ENCODE results near the gene PITPNB.

PITPNB gene

GRCh38 chr22:27919222-27919941, at the start of gene PITPNB:
TSS of gene PITPNB (minus strand) at chr22:27919256. CDS start at chr22:27919191, 65 bp downstream.
- peak; percentile 95 for DNase-seq (ENCODE audit: low read depth, low spot score)

- DNase-seq (ENCODE audit: low read depth, low spot score) = no peak
These were observed 47.4 kb upstream of the PITPNB start for GRCh38 chr22:27966168-27967064.

DNA sequence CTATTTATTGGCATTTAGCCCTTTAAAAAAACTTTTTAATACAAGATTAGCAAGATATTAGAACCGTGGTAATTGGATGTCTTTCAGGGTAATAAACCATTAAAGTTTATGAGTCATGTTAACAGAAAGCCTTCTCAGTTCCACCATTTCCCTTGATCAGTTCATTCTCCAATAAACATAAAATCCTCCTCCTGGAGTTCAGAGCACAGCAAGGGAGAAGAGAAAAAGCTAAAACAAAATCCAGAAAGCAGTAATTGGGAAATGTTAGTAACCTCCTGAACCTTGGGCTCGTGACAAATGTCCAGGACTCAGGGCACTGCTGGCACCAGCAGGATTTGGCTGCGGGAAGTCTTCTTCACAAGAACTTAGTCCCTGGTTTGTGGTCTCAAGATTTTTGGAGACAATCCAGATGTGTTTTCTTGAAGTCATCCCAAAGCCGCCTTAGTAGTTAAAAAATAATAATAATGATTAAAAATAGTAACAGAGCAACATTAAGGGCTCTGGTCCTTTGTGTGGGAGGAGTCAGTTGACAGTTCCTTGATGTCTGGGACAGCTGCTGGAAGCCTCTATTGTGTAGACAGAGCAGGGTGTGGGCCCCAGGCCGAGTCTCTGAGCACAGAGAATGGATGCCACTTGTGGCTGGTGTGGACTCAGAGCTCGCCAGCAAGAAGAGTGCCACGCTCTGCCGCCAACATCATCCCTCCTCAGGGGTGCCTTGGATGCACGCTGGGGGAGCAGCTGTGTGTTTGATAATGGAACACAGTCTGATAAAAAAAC, 43.4 kb upstream of the PITPNB start:
- no peak for DNase-seq (ENCODE audit: low read depth, low spot score)

GRCh38 chr22:27961680-27962079, 42.6 kb upstream of the PITPNB start:
- DNase-seq (ENCODE audit: low read depth, low spot score) = no peak

DNA sequence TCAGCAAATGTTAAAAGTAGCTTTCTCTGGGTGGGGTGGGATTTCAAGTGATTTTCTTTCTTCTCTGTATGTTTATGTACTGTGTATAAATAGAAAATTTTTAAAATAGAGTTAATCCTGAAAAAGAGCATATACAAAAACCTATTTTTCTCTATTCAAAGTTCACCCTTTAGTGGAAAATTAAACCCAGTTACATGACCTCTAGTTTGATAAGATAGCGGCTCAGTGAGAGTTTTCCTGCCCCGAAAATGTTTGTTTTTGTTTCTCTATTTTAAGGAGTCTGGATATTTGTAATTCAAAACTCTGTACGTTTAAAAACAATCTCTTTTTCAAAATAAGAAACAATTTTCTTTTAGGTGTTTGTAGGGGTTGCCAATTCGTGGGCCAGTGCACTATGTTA, 42.1 kb upstream of the PITPNB start:
- DNase-seq (ENCODE audit: low read depth, low spot score) = no peak

- DNase-seq (ENCODE audit: low read depth, low spot score) = no peak
These were observed 40.5 kb upstream of the PITPNB start for GRCh38 chr22:27959335-27960090.

DNA sequence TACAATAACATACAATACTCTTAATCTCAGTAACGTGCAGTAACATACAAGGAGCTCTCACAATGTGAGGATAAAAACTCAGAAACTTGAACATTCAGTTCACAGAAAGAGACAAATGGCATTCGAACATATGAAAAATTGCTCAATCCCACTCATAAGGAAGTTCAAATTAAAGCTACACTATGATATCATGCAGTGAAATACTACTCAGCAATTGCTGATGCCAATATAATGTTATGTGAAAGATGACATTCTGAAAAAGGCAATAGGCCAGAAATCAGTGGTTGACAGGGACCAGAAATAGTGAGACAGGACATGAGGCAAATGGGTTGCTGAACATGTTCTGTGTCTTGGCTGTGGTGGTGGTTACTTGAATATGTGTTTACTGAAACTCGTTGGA, 33.7 kb upstream of the PITPNB start:
- no peak for DNase-seq (ENCODE audit: low read depth, low spot score)

DNA sequence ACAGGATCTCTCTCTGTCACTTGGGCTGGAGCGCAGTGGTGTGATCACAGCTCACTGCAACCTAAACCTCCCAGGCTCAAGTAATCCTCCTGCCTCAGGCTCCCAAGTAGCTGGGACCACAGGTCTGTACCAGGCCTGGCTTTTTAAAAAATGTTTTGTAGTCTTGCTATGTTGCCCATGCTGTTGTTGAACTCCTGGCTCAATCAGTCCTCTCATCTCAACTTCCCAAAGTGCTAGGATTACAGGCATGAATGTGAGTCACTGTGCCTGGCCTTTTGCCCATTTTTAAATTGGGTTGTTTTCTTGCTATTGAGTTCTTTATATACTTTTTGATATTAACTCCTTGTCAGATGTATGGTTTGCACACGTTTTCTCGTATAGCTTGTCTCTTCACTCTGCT, 33.0 kb upstream of the PITPNB start:
- peak; percentile 47 for DNase-seq (ENCODE audit: low read depth, low spot score)

- DNase-seq (ENCODE audit: low read depth, low spot score) = no peak
These were observed 30.4 kb upstream of the PITPNB start for GRCh38 chr22:27949421-27949820.

DNA sequence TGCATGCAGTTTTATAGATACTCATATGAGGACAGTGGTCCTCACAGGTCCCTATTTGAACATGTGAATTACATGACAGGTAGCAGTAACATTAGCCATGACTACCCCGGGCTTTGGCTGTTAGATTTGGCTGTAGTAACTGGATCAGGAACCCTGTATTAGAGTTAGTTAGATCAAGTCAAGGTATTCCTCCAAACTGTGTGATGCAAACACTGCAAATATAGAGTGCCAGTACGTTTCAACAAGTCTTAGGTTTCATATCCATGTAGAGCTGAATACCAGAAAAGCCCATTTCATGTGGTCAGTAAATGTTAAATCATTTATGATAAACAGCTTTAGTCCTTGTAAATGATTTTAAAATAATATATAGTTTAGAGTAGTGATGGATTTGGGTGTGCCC, 29.5 kb upstream of the PITPNB start:
- DNase-seq (ENCODE audit: low read depth, low spot score) = no peak

DNA sequence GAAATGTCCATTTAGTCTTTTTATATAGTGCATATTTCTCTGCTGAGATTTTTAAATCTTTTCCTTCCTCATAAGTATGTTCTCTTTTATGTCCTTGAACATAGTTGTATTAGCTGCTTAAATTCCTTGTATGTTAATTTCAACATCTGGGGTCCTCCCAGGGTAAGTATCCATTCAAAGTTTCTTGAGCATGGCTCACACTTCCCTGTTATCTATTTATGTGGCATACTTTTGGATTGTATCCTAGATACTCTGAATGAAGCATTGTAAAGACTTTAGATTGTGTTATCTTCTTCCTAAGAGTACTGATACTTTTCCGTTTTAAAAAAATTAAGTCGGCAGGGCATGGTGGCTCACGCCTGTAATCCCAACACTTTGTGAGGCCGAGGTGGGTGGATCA, 28.4 kb upstream of the PITPNB start:
- no peak for DNase-seq (ENCODE audit: low read depth, low spot score)

DNA sequence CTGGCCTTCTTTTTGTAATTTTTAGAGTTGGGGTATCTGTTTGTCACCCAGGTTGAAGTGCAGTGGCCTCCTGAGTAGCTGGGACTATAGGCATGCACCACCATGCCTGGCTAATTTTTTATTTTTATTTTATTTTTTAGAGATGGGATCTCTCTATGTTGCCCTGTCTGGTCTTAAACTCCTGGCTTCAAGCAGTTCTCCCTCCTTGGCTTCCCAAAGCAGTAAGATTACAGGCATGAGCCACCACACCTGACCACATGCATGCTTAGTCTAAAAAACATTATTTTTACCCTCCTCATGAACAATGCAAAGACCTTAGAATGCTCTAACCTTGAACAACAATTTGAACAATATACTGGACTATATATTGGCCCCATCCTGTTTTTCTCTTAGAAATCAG, 22.1 kb upstream of the PITPNB start:
- no peak for DNase-seq (ENCODE audit: low read depth, low spot score)

GRCh38 chr22:27937453-27937852, 18.4 kb upstream of the PITPNB start:
- no peak for DNase-seq (ENCODE audit: low read depth, low spot score)

DNA sequence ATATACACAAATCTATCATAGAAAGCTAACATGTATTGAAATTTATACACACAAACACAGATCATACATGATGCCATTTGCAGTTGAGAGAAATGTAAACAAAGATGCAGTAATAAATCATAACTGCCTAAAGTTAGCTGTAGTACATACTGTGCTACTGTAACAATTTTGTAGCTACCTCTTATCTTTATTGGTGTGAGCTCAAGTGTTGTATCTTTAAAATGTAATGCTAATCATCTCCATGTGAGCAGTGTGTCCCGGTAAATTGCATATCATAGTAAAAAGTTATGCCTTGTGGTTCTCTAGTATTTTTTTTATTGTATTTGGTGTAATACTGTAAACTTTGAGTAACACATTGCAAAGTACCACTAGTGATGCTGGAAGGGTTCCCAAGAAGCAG, 16.8 kb upstream of the PITPNB start:
- no peak for DNase-seq (ENCODE audit: low read depth, low spot score)

GRCh38 chr22:27934069-27934468, 15.0 kb upstream of the PITPNB start:
- no peak for DNase-seq (ENCODE audit: low read depth, low spot score)

- DNase-seq (ENCODE audit: low read depth, low spot score) = no peak
These were observed 14.3 kb upstream of the PITPNB start for GRCh38 chr22:27933186-27933983.

DNA sequence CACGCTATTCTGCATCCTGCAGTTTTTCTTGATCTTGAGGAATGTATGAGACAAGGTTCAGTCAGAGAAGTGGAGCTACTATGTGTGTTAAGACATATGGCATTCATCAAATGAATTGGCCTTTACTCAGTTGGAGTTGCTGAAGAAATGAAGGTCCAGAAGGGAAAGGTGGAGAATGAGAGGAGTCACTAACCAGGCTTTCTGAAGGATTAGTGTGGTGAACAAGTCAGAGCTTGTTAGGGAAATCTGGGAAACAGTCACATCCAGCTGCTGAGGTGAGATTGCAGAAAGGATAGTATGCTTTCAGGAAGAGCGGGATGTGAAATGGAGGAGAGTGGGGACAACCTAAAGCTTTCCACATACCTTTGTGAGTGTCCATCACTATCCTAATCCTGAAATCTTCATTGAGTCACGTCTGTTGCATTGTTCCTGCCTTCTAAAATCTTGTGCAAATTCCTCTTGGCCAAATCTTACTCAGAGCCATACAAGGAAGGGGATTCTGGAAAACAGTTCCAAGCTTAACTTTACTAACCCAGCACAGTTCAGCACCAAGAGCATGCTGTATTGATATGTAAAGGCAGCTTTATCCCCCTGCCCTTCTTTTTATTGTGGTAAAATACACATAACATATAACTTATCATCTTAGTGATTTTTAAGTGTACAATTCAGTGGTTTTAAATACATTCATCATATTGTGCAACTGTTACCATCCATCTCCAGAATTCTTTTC, 11.4 kb upstream of the PITPNB start:
- DNase-seq (ENCODE audit: low read depth, low spot score) = no peak

DNA sequence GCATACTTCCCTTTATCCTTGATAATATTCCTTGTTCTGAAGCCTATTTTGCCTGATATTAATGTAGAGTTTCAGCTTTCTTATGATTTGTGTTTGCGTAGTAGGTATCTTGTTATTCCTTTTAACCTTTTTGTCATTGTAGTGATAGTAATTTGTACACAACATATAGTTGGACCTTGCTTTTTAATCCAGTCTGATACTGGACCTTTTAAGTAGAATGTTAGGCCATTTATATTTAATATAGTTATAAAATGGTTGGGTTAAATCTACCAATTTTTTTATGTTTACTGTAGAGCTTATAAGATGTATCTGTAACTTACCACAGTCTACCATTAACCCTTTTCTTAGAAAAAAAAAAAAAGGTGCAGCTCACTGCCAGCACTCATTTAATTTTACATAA, 8.6 kb upstream of the PITPNB start:
- DNase-seq (ENCODE audit: low read depth, low spot score) = no peak

DNA sequence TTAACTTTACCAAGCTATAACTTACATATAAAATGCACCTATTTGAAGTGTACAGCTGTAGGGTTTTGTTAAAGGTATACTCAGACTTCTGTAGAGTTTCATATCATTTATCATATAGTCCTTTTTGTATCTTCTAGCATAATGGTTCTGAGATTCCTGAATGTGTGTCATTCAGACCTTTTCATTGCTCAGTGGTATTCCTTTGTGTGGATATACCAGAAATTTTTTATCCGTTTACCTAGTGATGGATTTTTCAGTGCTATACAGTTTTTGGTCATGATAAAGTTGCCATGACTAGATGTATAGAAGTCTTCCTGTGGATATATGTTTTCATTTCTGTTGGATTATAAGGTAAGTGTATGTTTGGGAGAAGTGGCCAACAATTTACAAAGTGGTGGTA, 6.3 kb upstream of the PITPNB start:
- DNase-seq (ENCODE audit: low read depth, low spot score) = no peak
